ENCODE data around the gene CNTN5. TPM values are rescaled to one million over a fixed set of nuclear protein-coding genes. Genes with fewer than 3 reads are reported as not detected.

The CNTN5 gene
- total and polyA plus RNA-seq, 10 of the 15 experiments (the other 5 are each of a cell fraction or from before 2014, with no cell fraction given) = 0.01 TPM; not detected in 9

GRCh38 chr11:99370549-99371216 is 349.9 kb downstream of the CNTN5 start:
- no peak overlapping the region for H3K4me2 ChIP-seq (ENCODE audit: control insufficient read depth, insufficient read depth)
- H3K36me3 ChIP-seq (ENCODE audit: control insufficient read depth in 2 of 2, insufficient read depth in 2 of 2, low read length in 1 of 2) = no peaks in the 10 kb centered on the region
- no peak overlapping the region for H3K9ac ChIP-seq (ENCODE audit: control insufficient read depth, insufficient read depth, low read length)
- ChIA-PET SMC1A (ENCODE audit: uncharacterized antibody, unreplicated experiment) (no interaction called here), POLR2A (no interaction called here), RAD21 (ENCODE audit: unreplicated experiment) (no interaction called here), CTCF (no interaction called here)
- no peaks in the 10 kb centered on the region for H3K4me1 ChIP-seq (ENCODE audit: control insufficient read depth, insufficient read depth, low read length)
- in situ Hi-C loops (cut with MboI) = no loop called here
- no TSS peak for BruUV-seq (replicated peaks)
- no peaks in the 10 kb centered on the region for H3K79me2 ChIP-seq (ENCODE audit: control insufficient read depth, insufficient read depth, low read length)
- FAIRE-seq (no peak), DNase-seq (ENCODE audit: low read depth, low spot score) (no peak), ATAC-seq (no peak)
- no peak overlapping the region for H3K27ac ChIP-seq (ENCODE audit: control insufficient read depth, insufficient read depth)
- no peaks in the 10 kb centered on the region; a peak in 1 of 4 replicates for H3K27me3 ChIP-seq (replicated peaks in 1 of 2; ENCODE audit: control insufficient read depth in 2 of 2, insufficient read depth in 2 of 2, low read length in 1 of 2)
- H2AFZ ChIP-seq (ENCODE audit: control insufficient read depth, low read depth, low read length) = no peak overlapping the region
- H3K9me3 ChIP-seq (replicated peaks; ENCODE audit: control insufficient read depth, insufficient read depth, low read length) = no peaks in the 10 kb centered on the region
- intact Hi-C loops (cut with micrococcal nuclease; ENCODE audit: unreplicated experiment) = no loop called here
- H3K4me3 ChIP-seq = no peak overlapping the region
- no peaks in the 10 kb centered on the region for H4K20me1 ChIP-seq (ENCODE audit: control insufficient read depth, insufficient read depth)
- WGBS (ENCODE audit: insufficient coverage, insufficient replicate concordance, low lambda C conversion rate, missing lambda C conversion rate) = 4% methylated on average over 4 of the region's 4 CpGs
- TF ChIP-seq SUZ12 (IDR thresholded peaks at IDR 0.05; ENCODE audit: unreplicated experiment) = no peak
- TF ChIP-seq ZBTB33 (IDR thresholded peaks at IDR 0.05) = no peak
- no peak for TF ChIP-seq GABPA (IDR thresholded peaks at IDR 0.05; ENCODE audit: low read depth)
- no peak for TF ChIP-seq SKIL (IDR thresholded peaks at IDR 0.05; ENCODE audit: low read depth, poor library complexity, severe bottlenecking)
- no peak for TF ChIP-seq PBX3 (IDR thresholded peaks at IDR 0.05; ENCODE audit: insufficient replicate concordance, low read depth, low read length)
- no peak for TF ChIP-seq JUNB (IDR thresholded peaks at IDR 0.05)
- TF ChIP-seq POLR2AphosphoS5 (IDR thresholded peaks at IDR 0.05; ENCODE audit: low read length) = no peak
- no peak for TF ChIP-seq E2F4 (IDR thresholded peaks at IDR 0.05; ENCODE audit: low read depth, low read length)
- TF ChIP-seq KAT2A (conservative IDR thresholded peaks at IDR 0.05; ENCODE audit: control insufficient read depth, low read depth, low read length) = no peak
- no peak for TF ChIP-seq CHD1 (IDR thresholded peaks at IDR 0.05; ENCODE audit: low read depth, low read length)
- no peak for TF ChIP-seq RB1 (IDR thresholded peaks at IDR 0.05; ENCODE audit: borderline replicate concordance)
- TF ChIP-seq CEBPZ (IDR thresholded peaks at IDR 0.05; ENCODE audit: low read depth, low read length) = no peak
